Activated CD4-positive, alpha-beta T cell treated with anti-CD3 and anti-CD28 coated beads, Interleukin-2, amount 10 ng/mL, durations not matched to agents 24 days and 14 days (primary cell): ENCODE data around the gene GAB2. TPM values are rescaled to one million over a fixed set of nuclear protein-coding genes. Genes with fewer than 3 reads are reported as not detected.
A peak's percentile ranks its signal among the peaks of the same experiment; 100 is the strongest.
"Not testable (repeated sequence)": the region's sequence is repeated elsewhere in the genome, so short reads cannot be mapped to it uniquely, and the experiment has no call there.

ENCODE experiments used
- DNase-seq: peaks from one replicate; pipeline ENCODE4 v3.0.0; 2022
- H3K27ac Mint-ChIP-seq: one replicate; pipeline ENCODE4 v1.8.0; 2022; ENCODE audit warnings: mild to moderate bottlenecking, mixed read lengths
- H3K27me3 Mint-ChIP-seq: one replicate; pipeline ENCODE4 v1.8.0; 2022; ENCODE audit warnings: mixed read lengths
- H3K36me3 Mint-ChIP-seq: one replicate; pipeline ENCODE4 v1.8.0; 2022; ENCODE audit warnings: low read depth, mild to moderate bottlenecking, mixed read lengths
- H3K4me1 Mint-ChIP-seq: one replicate; pipeline ENCODE4 v1.8.0; 2021; ENCODE audit warnings: mixed read lengths
- H3K4me3 Mint-ChIP-seq: one replicate; pipeline ENCODE4 v1.8.0; 2022; ENCODE audit warnings: mild to moderate bottlenecking, moderate library complexity, mixed read lengths
- H3K9me3 Mint-ChIP-seq: one replicate; pipeline ENCODE4 v1.8.0; 2021; ENCODE audit warnings: mixed read lengths
- intact Hi-C: fragments of 100-400 bp; cut with micrococcal nuclease; formaldehyde crosslinking; loops from one replicate; pipeline ENCODE4 v1.15.1; 2023
- total RNA-seq: library from RNA; stranded (reverse); gene quantifications from 2 replicates; pipeline ENCODE4 v1.2.3, GENCODE V29; 2022

Gene GAB2
- total RNA-seq, 1 donor from 2014 or later: 16.1 TPM

DNA sequence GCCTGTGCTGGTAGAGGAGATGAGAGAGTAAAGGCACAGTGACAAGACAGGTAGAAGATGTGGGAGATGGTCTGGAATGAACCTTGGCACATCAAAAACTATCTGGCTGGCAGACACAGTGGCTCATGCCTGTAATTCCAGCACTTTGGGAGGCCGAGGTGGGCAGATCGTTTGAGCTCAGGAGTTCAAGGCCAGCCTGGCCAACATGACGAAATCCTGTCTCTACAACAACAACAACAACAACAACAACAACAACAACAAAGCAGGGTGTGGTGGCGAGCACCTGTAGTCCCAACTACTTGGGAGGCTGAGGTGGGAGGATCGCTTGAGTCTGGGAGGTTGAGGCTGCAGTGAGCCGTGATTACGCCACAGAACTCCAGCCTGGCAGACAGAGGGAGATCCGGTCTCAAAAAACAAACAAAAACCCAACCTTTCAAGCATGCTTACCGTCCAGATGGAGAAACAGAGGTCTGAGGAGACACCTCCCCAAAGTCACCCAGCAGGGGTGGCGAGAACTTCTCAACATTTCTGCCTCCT, 240.9 kb downstream of the GAB2 start:
- Mint-ChIP-seq H3K27me3 (no peaks in the 10 kb centered on the region), H3K4me1 (no peaks in the 10 kb centered on the region), H3K9me3 (peaks cover 3% of the 10 kb centered on the region), H3K36me3 (peaks cover 57% of the 10 kb centered on the region), H3K4me3 (no peak overlapping the region), H3K27ac (peak overlapping the region; percentile 39)
- DNase-seq: no peak
- intact Hi-C loops: no loop called here

DNA sequence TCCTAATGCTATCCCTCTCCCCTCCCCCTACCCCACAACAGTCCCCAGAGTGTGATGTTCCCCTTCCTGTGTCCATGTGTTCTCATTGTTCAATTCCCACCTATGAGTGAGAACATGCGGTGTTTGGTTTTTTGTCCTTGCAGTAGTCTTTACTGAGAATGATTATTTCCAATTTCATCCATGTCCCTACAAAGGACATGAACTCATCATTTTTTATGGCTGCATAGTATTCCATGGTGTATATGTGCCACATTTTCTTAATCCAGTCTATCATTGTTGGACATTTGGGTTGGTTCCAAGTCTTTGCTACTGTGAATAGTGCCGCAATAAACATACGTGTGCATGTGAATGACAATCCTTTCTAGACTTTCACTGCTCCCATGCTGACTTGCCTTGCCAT, 241.8 kb downstream of the GAB2 start:
- H3K9me3 Mint-ChIP-seq, H3K4me1 Mint-ChIP-seq, H3K4me3 Mint-ChIP-seq, DNase-seq, intact Hi-C loops, H3K27me3 Mint-ChIP-seq, H3K27ac Mint-ChIP-seq: not testable (repeated sequence)
- peaks cover 52% of the 10 kb centered on the region for H3K36me3 Mint-ChIP-seq

DNA sequence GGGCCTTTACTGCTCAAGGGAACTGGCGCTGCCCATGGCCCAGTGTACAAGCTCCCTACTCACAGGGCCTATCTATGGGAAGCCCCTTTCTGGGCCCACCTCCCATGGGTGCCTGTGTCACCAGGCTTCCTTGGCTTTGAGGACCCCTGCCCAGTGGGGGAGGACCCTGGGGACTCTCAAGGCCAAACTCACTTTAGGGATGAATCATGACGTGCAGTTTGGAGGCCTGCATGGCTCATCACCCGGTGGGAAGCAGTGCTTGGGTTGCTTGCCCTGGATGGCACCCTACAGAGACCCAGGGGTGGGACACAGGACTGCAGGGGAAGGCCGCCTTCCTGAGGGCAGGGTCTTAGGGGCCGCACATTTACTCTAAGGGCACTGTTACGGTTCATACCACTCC, 245.7 kb downstream of the GAB2 start:
- no peak overlapping the region for H3K4me3 Mint-ChIP-seq
- intact Hi-C loops: no loop called here
- no peak for DNase-seq
- H3K27me3 Mint-ChIP-seq: no peaks in the 10 kb centered on the region
- no peak overlapping the region for H3K27ac Mint-ChIP-seq
- H3K9me3 Mint-ChIP-seq: no peaks in the 10 kb centered on the region
- peaks cover 28% of the 10 kb centered on the region for H3K36me3 Mint-ChIP-seq
- H3K4me1 Mint-ChIP-seq: no peaks in the 10 kb centered on the region

DNA sequence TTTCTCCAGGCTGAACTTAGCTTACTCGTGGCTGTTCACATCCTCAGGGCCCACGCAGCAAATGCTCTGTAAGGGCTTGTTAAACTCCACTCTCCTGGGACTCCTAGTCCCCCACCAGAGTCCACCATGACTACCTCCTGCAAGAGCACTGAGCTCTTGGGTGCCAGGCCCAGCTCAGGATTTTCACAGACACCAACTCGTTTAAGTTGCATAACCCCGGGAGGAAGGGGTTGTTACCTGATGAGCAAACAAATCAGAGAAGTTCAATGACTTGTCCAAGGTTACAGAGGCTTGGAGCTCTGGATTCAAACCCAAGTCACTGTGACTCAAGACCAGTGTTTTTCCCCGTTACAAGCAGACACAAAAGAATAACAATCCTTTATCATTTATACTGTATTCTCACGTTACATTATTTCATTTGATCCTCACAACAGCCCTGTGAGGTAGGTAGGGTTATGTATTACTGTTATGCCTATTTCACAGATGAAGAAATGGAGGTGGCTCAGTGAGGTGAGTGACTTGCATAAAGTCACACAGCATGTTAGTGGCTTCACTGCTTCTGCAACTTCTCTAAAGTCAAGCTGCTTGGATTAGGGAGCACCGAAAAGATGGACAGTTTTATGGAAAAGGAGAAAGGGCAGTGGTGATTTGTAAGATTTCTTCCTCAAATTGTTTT, 246.6 kb downstream of the GAB2 start:
- H3K4me3 Mint-ChIP-seq: no peak overlapping the region
- intact Hi-C loops: no loop called here

DNA sequence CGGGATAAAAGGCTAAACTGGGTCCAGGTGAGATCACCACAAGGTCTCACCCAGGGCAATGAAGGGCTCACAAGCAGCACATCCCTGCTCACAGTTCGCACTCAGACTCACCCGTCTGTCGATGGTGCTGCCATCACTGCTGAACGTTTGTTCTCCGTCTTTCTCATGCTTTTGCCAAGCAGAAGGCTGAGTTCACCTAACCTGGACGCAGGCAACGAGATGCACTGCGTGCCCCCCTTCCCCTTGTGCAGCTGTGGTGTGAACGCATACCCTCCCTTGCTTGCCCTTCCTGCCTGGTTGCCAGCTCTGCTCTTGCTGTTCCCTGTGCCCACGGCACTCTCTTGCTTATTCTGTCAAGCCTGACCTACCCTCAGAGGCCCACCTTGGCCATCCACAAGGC, 247.2 kb downstream of the GAB2 start:
- Mint-ChIP-seq H3K36me3 (peaks cover 20% of the 10 kb centered on the region), H3K27me3 (no peaks in the 10 kb centered on the region), H3K4me1 (no peaks in the 10 kb centered on the region), H3K27ac (no peak overlapping the region), H3K9me3 (no peaks in the 10 kb centered on the region), H3K4me3 (no peak overlapping the region)
- intact Hi-C loops: no loop called here
- DNase-seq: no peak

More for the DNA sequence above, 246.6 kb downstream of the GAB2 start:
- Mint-ChIP-seq H3K27me3 (no peaks in the 10 kb centered on the region), H3K36me3 (peaks cover 20% of the 10 kb centered on the region), H3K9me3 (no peaks in the 10 kb centered on the region), H3K27ac (no peak overlapping the region), H3K4me1 (no peaks in the 10 kb centered on the region)
- no peak for DNase-seq

DNA sequence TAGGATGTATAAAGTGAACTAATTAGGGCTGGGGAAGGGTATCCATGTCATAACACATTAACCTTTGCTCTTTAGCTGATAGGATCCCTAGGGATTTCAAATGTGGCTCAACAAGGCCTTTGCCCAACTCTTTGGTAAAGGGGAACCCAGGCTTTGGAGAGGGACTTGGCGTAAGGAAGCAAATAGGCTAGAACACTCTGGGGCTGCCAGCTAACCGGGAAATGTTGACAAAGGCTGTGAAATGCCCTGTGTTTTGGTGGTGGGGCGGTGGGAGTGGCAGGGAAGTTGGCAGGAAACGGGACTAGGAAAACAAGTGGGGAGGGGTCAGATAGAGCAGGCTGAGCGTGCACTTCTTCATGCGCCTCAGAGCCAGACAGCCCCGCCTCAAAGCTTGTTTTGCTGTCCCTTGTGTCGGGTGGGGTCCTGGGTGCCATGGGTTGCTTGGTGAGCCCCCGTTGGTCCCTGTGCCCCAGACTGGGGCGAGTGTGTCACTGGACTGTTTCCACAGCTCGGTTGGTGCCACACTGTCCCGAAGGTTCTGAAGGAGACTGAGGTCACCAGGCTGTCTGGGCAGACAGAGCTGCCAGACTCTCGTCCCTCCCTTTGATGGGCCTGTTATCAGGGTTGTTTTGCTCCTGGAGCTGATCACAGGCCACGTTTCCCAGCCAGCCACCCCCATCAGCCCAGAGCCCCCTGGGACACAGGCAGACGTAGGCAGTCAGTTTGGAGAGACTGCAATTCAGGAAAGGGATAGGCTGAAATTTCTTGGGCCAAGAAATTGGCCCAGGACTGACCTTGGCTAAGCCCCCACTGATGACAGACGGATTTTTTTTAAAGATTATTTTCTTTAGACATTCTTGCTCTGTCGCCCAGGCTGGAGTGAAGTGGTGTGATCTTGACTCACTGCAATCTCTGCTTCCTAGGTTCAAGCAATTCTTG, 248.8 kb downstream of the GAB2 start:
- H3K27me3 Mint-ChIP-seq: no peaks in the 10 kb centered on the region
- DNase-seq: no peak
- H3K36me3 Mint-ChIP-seq: peaks cover 10% of the 10 kb centered on the region
- intact Hi-C loops: no loop called here
- H3K27ac Mint-ChIP-seq: no peak overlapping the region
- H3K4me1 Mint-ChIP-seq: no peaks in the 10 kb centered on the region
- H3K9me3 Mint-ChIP-seq: no peaks in the 10 kb centered on the region
- no peak overlapping the region for H3K4me3 Mint-ChIP-seq

DNA sequence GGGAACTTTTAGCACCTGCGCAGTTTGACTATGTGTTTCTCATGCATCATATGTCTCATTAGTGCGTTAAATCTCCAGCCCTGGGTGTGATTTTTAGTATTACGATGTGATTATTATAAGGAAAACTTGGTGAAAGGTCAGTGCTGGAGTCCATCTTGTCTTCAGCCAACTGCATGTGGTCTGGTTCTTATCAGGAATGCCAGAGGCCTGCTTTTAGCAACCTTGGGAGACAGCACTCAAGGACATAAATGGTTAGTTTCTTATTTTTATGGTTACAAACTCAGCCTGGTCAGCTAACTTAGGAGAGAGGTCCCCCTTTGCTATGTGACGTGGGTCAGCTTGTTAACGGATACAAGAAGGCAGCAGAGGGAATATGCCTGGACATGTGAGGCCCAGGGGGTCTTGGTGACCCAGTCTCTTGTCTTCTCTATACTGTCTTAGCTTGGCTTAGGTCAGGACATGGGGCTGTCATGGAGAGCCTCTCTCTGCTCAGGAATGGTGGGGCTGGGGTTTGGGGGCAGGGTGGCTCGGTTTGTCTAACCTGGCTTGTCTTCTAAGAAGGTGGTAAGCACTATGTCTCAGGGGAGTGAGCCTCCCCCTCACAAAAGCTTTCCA, 250.7 kb downstream of the GAB2 start:
- no peak overlapping the region for H3K4me3 Mint-ChIP-seq

More for the DNA sequence above, 250.7 kb downstream of the GAB2 start:
- no peak for DNase-seq
- Mint-ChIP-seq H3K27ac (no peak overlapping the region), H3K36me3 (no peaks in the 10 kb centered on the region), H3K9me3 (no peaks in the 10 kb centered on the region), H3K27me3 (no peaks in the 10 kb centered on the region), H3K4me1 (no peaks in the 10 kb centered on the region)
- intact Hi-C loops: no loop called here

Other genes starting within 250 kb of the GAB2 start
- gene KCTD21, start 229.2 kb downstream of the GAB2 start, total RNA-seq: 11.7 and 12.0 TPM in 2 replicates
- 10.4 and 13.1 TPM in 2 replicates for gene USP35, start 228.9 kb downstream of the GAB2 start, total RNA-seq
- 38.0 and 43.3 TPM in 2 replicates for gene NARS2, start 157.0 kb upstream of the GAB2 start, total RNA-seq